Smooth muscle cell (in vitro differentiated cells): Measurements from ENCODE around the gene PDIA6. TPM values are rescaled to one million over a fixed set of nuclear protein-coding genes. Genes with fewer than 3 reads are reported as not detected.

Source experiments
- DNase-seq: peaks from one replicate; lab custom pipeline; 2025; ENCODE audit not compliant: unreplicated experiment; lab: John Stamatoyannopoulos, UW
- H2AFZ ChIP-seq: fragments of 200-600 bp; sonication (generic); 2 replicates; pipeline ENCODE4 v1.6.0; 2016; ENCODE audit warnings: antibody characterized with exemption, low read depth, mild to moderate bottlenecking
- H3F3A ChIP-seq: fragments of 200-600 bp; sonication (generic); 2 replicates; pipeline ENCODE4 v1.6.0; 2017; ENCODE audit warnings: antibody characterized with exemption, low read depth
- H3K27ac ChIP-seq: fragments of 200-600 bp; sonication (generic); 2 replicates; pipeline ENCODE4 v1.5.1; 2016; ENCODE audit warnings: low read depth, mild to moderate bottlenecking
- H3K27me3 ChIP-seq: fragments of 200-600 bp; sonication (generic); 2 replicates; pipeline ENCODE4 v1.6.1; 2016; ENCODE audit warnings: low read depth, mild to moderate bottlenecking
- H3K36me3 ChIP-seq: fragments of 200-600 bp; sonication (generic); 2 replicates; pipeline ENCODE4 v1.5.1; 2016; ENCODE audit warnings: low read depth
- H3K4me1 ChIP-seq: fragments of 200-600 bp; sonication (generic); 2 replicates; pipeline ENCODE4 v1.5.1; 2016; ENCODE audit warnings: low read depth
- H3K4me2 ChIP-seq: fragments of 200-600 bp; sonication (generic); 2 replicates; pipeline ENCODE4 v1.6.0; 2016; ENCODE audit warnings: mild to moderate bottlenecking
- H3K4me3 ChIP-seq: fragments of 200-600 bp; sonication (generic); 2 replicates; pipeline ENCODE4 v1.5.1; 2016; ENCODE audit warnings: mild to moderate bottlenecking
- H3K79me2 ChIP-seq: fragments of 200-600 bp; sonication (generic); 2 replicates; pipeline ENCODE4 v1.6.0; 2016; ENCODE audit warnings: low read depth, mild to moderate bottlenecking
- H3K9ac ChIP-seq: fragments of 200-600 bp; sonication (generic); 2 replicates; pipeline ENCODE4 v1.6.0; 2016; ENCODE audit warnings: low read depth
- H3K9me3 ChIP-seq: fragments of 200-600 bp; sonication (generic); replicated peaks from 2 replicates; pipeline ENCODE4 v1.5.1; 2016; ENCODE audit warnings: low read depth
- H4K20me1 ChIP-seq: fragments of 200-600 bp; sonication (generic); 2 replicates; pipeline ENCODE4 v1.6.0; 2016; ENCODE audit warnings: low read depth
- CTCF ChIP-seq: fragments of 200-600 bp; sonication (generic); IDR thresholded peaks from 2 replicates; pipeline ENCODE4 v1.5.1; 2017; ENCODE audit warnings: borderline replicate concordance, mild to moderate bottlenecking, antibody characterized with exemption; ENCODE audit not compliant: insufficient read depth, poor library complexity, severe bottlenecking
- WGBS: methylation state at CpG from one replicate; pipeline ENCODE4 v1.1.7; 2016; ENCODE audit warnings: low lambda C conversion rate; 5-methylcytosine and 5-hydroxymethylcytosine counted together
- polyA plus RNA-seq: library from polyadenylated mRNA; unstranded; fragments of >200 nt; fragmentation: Nextera tagmentation; extraction: Ambion mirVana; gene quantifications from 2 replicates; pipeline ENCODE4 v1.2.1, GENCODE V29; 2016
- total RNA-seq: library from RNA; depleted of rRNA; stranded (reverse); fragments of >200 nt; gene quantifications from 2 replicates; pipeline ENCODE4 v1.2.3, GENCODE V29; 2014

The PDIA6 gene
- total and polyA plus RNA-seq, 2 experiments from 2014 or later, result 360 to 671 TPM

DNA sequence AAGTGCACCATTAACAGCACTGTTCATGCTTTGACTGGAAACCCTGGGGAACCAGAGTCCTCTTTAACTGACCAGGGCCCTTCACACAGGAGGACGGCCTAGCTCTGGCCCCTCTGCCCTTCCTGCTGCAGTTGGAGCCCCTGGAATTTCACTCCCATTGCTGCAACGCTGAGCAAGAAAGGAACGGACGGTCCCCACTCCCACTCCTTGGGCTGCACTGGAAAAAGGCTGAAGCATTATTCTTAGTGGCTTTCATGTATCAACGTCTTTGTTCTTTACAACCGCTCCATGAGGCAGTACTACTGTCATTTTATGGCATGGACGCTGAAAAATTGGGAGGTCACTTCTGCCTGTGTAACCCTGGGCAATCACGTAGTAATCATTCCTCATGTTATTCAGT lies 9.9 kb downstream of the PDIA6 start:
- Histone ChIP-seq H3K27me3 (no peaks in the 10 kb centered on the region), H2AFZ (no peak overlapping the region), H3K9ac (no peak overlapping the region), H4K20me1 (peaks cover 83% of the 10 kb centered on the region), H3K9me3 (no peaks in the 10 kb centered on the region), H3K4me3 (no peak overlapping the region), H3K79me2 (peaks cover 85% of the 10 kb centered on the region), H3F3A (no peaks in the 10 kb centered on the region), H3K27ac (no peak overlapping the region), H3K4me2 (no peak overlapping the region), H3K4me1 (no peaks in the 10 kb centered on the region), H3K36me3 (peaks cover 9% of the 10 kb centered on the region)
- DNase-seq, result no peak
- WGBS, result 88% methylated on average over 8 of the region's 8 CpGs
- no peak for TF ChIP-seq CTCF

- Histone ChIP-seq H3K36me3 (peaks cover 18% of the 10 kb centered on the region), H3K4me2 (no peak overlapping the region), H3K27me3 (no peaks in the 10 kb centered on the region), H2AFZ (no peak overlapping the region), H3K4me1 (no peaks in the 10 kb centered on the region), H3K79me2 (peaks cover 81% of the 10 kb centered on the region), H3K4me3 (no peak overlapping the region), H3F3A (no peaks in the 10 kb centered on the region), H3K27ac (no peak overlapping the region), H4K20me1 (peaks cover 90% of the 10 kb centered on the region), H3K9ac (no peak overlapping the region), H3K9me3 (no peaks in the 10 kb centered on the region)
- 95% methylated on average over 4 of the region's 4 CpGs for WGBS
- DNase-seq, result no peak
- no peak for TF ChIP-seq CTCF
These were observed 12.4 kb downstream of the PDIA6 start for GRCh38 chr2:10800163-10800562.

DNA sequence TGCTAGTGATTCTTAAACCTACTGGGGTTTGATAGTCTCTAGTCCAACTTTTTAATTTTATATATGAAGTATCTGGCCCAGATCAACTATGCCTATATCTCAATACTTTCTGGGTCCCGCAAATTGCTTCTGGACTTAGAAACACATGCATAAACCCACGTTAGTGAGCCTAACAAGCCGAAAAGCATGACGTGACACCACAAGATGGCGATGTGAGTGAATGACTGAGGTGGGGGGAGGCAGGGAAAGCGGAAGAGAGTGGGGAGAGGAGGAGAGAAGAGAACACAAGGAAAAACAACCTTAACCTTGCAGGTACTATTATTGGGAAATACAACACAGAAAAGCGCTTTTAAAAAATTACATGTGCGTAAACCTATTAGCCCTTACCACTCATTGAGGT lies 13.8 kb downstream of the PDIA6 start:
- Histone ChIP-seq H2AFZ (no peak overlapping the region), H3K27me3 (no peaks in the 10 kb centered on the region), H3K36me3 (peaks cover 21% of the 10 kb centered on the region), H3K4me1 (no peaks in the 10 kb centered on the region), H3K9me3 (no peaks in the 10 kb centered on the region), H3K79me2 (peaks cover 88% of the 10 kb centered on the region), H3K4me3 (no peak overlapping the region), H3K4me2 (no peak overlapping the region), H4K20me1 (peaks cover 100% of the 10 kb centered on the region), H3K27ac (no peak overlapping the region), H3F3A (no peaks in the 10 kb centered on the region), H3K9ac (no peak overlapping the region)
- WGBS, result 84% methylated on average over 8 of the region's 8 CpGs
- no peak for TF ChIP-seq CTCF
- DNase-seq, result no peak

DNA sequence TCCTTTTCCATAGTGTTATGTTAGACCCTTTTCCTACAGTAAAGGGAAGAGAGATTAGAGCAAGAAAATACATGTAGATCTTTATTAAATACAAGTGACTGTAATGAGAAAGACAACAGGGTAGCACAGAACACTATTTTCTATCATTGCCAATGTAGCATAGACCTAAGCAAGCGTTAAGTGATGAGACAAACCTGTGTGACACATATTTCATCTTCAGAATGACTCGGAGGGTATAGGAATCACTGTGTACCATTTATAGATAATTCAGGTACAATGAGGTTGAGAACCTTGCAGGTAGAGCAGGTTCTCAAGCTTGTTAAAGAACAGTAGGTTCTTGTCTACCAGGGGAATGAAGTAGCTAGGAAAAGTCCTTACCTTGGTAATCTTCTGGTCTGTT lies 15.9 kb downstream of the PDIA6 start:
- Histone ChIP-seq H3K79me2 (peaks cover 70% of the 10 kb centered on the region), H3K9ac (no peak overlapping the region), H4K20me1 (peaks cover 100% of the 10 kb centered on the region), H3K36me3 (peaks cover 29% of the 10 kb centered on the region), H3K27me3 (no peaks in the 10 kb centered on the region), H2AFZ (no peak overlapping the region), H3K4me1 (no peaks in the 10 kb centered on the region), H3K27ac (no peak overlapping the region), H3K9me3 (no peaks in the 10 kb centered on the region), H3K4me2 (no peak overlapping the region), H3F3A (no peaks in the 10 kb centered on the region), H3K4me3 (no peak overlapping the region)
- no peak for DNase-seq
- 94% methylated on average over 2 of the region's 2 CpGs for WGBS
- TF ChIP-seq CTCF, result no peak
